HG03095 (cell line): ENCODE measurements around the gene TRAPPC12.
"Not testable (repeated sequence)": the region's sequence is repeated elsewhere in the genome, so short reads cannot be mapped to it uniquely, and the experiment has no call there.

ENCODE experiments used
- ATAC-seq: cut with Tn5 transposase; IDR thresholded peaks from one replicate; pipeline ENCODE4 v1.9.1; 2021; ENCODE audit warnings: moderate library complexity; ENCODE audit not compliant: unreplicated experiment

TRAPPC12 gene

GRCh38 chr2:3498783-3499394, 119.4 kb downstream of the TRAPPC12 start:
- no peak for ATAC-seq

GRCh38 chr2:3500326-3500899, 120.9 kb downstream of the TRAPPC12 start:
- no peak for ATAC-seq

- no peak for ATAC-seq
These were observed 123.6 kb downstream of the TRAPPC12 start for GRCh38 chr2:3503046-3503445.

- ATAC-seq, result no peak
These were observed 124.0 kb downstream of the TRAPPC12 start for GRCh38 chr2:3503483-3503882.

- ATAC-seq, result no peak
These were observed 125.2 kb downstream of the TRAPPC12 start for GRCh38 chr2:3504741-3505140.

GRCh38 chr2:3505771-3506170, 126.3 kb downstream of the TRAPPC12 start:
- ATAC-seq, result no peak

GRCh38 chr2:3512086-3512485, 132.6 kb downstream of the TRAPPC12 start:
- no peak for ATAC-seq

- no peak for ATAC-seq
These were observed 133.7 kb downstream of the TRAPPC12 start for GRCh38 chr2:3513026-3513810.

- ATAC-seq, result not testable (repeated sequence)
These were observed 135.9 kb downstream of the TRAPPC12 start for GRCh38 chr2:3515438-3515837.

GRCh38 chr2:3516831-3517230, 137.3 kb downstream of the TRAPPC12 start:
- no peak for ATAC-seq

GRCh38 chr2:3517948-3518495, 138.5 kb downstream of the TRAPPC12 start:
- ATAC-seq, result no peak

- peak; percentile 86 for ATAC-seq
These were observed 139.2 kb downstream of the TRAPPC12 start for GRCh38 chr2:3518496-3519254.

- peak; percentile 58 for ATAC-seq
These were observed 140.0 kb downstream of the TRAPPC12 start, which contains the start of gene ADI1 for GRCh38 chr2:3519255-3520205. ADI1 (minus strand) TSS chr2:3519531; CDS start chr2:3519487, 44 bp downstream.

- ATAC-seq, result no peak
These were observed 141.1 kb downstream of the TRAPPC12 start for GRCh38 chr2:3520591-3520990.

- ATAC-seq, result no peak
These were observed 143.5 kb downstream of the TRAPPC12 start for GRCh38 chr2:3522961-3523421.

GRCh38 chr2:3523551-3524041, 144.1 kb downstream of the TRAPPC12 start:
- ATAC-seq, result no peak

- ATAC-seq, result no peak
These were observed 147.4 kb downstream of the TRAPPC12 start for GRCh38 chr2:3526871-3527270.

- no peak for ATAC-seq
These were observed 148.6 kb downstream of the TRAPPC12 start for GRCh38 chr2:3527886-3528785.
